BLaER1 (cell line): ENCODE measurements around the gene PSORS1C2.

Experiments
- H3K27ac ChIP-seq: shearing (Covaris generic); formaldehyde crosslinking; 2 replicates; pipeline ENCODE4 v1.8.1; 2022
- H3K27me3 ChIP-seq: shearing (Covaris generic); formaldehyde crosslinking; 2 replicates; pipeline ENCODE4 v1.8.1; 2022
- H3K36me3 ChIP-seq: shearing (Covaris generic); formaldehyde crosslinking; 2 replicates; pipeline ENCODE4 v1.8.1; 2022
- H3K4me1 ChIP-seq: shearing (Covaris generic); formaldehyde crosslinking; 2 replicates; pipeline ENCODE4 v1.8.1; 2022
- H3K4me2 ChIP-seq: shearing (Covaris generic); formaldehyde crosslinking; 2 replicates; pipeline ENCODE4 v1.8.1; 2022
- H3K4me3 ChIP-seq: shearing (Covaris generic); formaldehyde crosslinking; 2 replicates; pipeline ENCODE4 v1.8.1; 2022
- H3K9ac ChIP-seq: shearing (Covaris generic); formaldehyde crosslinking; 2 replicates; pipeline ENCODE4 v1.8.1; 2022
- H3K9me3 ChIP-seq: shearing (Covaris generic); formaldehyde crosslinking; 2 replicates; pipeline ENCODE4 v1.8.1; 2022
- H4K20me1 ChIP-seq: shearing (Covaris generic); formaldehyde crosslinking; 2 replicates; pipeline ENCODE4 v1.8.1; 2022
- Cebpa-rat ChIP-seq: shearing (Covaris generic); IDR thresholded peaks from 2 replicates; pipeline ENCODE4 v1.8.1; 2022

The PSORS1C2 gene

GRCh38 chr6:31158140-31158862 is 19.4 kb upstream of the PSORS1C2 start, which contains the start of gene TCF19:
Gene TCF19 (plus strand): TSS chr6:31158589. CDS start chr6:31159470, 881 bp downstream.
- Histone ChIP-seq H3K9ac (peak within 1 kb of the TSS; percentile 80), H3K4me3 (peak within 1 kb of the TSS; percentile 78), H3K36me3 (peaks cover 54% of the 10 kb centered on the region), H3K4me1 (peaks cover 36% of the 10 kb centered on the region), H4K20me1 (no peaks in the 10 kb centered on the region), H3K4me2 (peak within 1 kb of the TSS; percentile 96), H3K27ac (peak within 1 kb of the TSS; percentile 76), H3K27me3 (no peaks in the 10 kb centered on the region), H3K9me3 (no peaks in the 10 kb centered on the region)
- TF ChIP-seq Cebpa-rat: no peak

- TF ChIP-seq Cebpa-rat: no peak
- Histone ChIP-seq H3K4me2 (peak within 1 kb of the TSS; percentile 96), H3K36me3 (peaks cover 47% of the 10 kb centered on the region), H3K9ac (peak within 1 kb of the TSS; percentile 80), H3K27ac (peak within 1 kb of the TSS; percentile 76), H3K9me3 (no peaks in the 10 kb centered on the region), H3K4me3 (peak within 1 kb of the TSS; percentile 78), H4K20me1 (no peaks in the 10 kb centered on the region), H3K4me1 (peaks cover 41% of the 10 kb centered on the region), H3K27me3 (no peaks in the 10 kb centered on the region)
Measured at GRCh38 chr6:31157513-31158139, 18.8 kb upstream of the PSORS1C2 start, which contains the start of gene CCHCR1. Gene CCHCR1 (minus strand): TSS chr6:31157802. CDS start chr6:31157600, 202 bp downstream.

GRCh38 chr6:31156641-31157040 is 17.8 kb upstream of the PSORS1C2 start:
- H4K20me1 ChIP-seq: no peaks in the 10 kb centered on the region
- peak overlapping the region; percentile 80; the same call in 1 of the 2 replicates for H3K9ac ChIP-seq
- no peak overlapping the region for H3K4me3 ChIP-seq
- no peak for TF ChIP-seq Cebpa-rat
- peak overlapping the region; percentile 95 for H3K4me2 ChIP-seq
- peaks cover 37% of the 10 kb centered on the region for H3K36me3 ChIP-seq
- no peaks in the 10 kb centered on the region for H3K9me3 ChIP-seq
- H3K27me3 ChIP-seq: no peaks in the 10 kb centered on the region
- H3K27ac ChIP-seq: no peak overlapping the region
- peaks cover 46% of the 10 kb centered on the region for H3K4me1 ChIP-seq

- Histone ChIP-seq H3K27ac (no peak overlapping the region), H3K36me3 (peaks cover 49% of the 10 kb centered on the region), H3K4me3 (no peak overlapping the region), H3K27me3 (no peaks in the 10 kb centered on the region), H3K9ac (no peak overlapping the region), H3K9me3 (no peaks in the 10 kb centered on the region), H4K20me1 (no peaks in the 10 kb centered on the region), H3K4me2 (no peak overlapping the region), H3K4me1 (peaks cover 30% of the 10 kb centered on the region)
- TF ChIP-seq Cebpa-rat: no peak
Measured at GRCh38 chr6:31154436-31154835, 15.6 kb upstream of the PSORS1C2 start.

- no peak for TF ChIP-seq Cebpa-rat
- H3K27ac ChIP-seq: peak overlapping the region; percentile 9; the same call in 1 of the 2 replicates
- no peaks in the 10 kb centered on the region for H3K9me3 ChIP-seq
- H3K27me3 ChIP-seq: no peaks in the 10 kb centered on the region
- H3K4me3 ChIP-seq: no peak overlapping the region
- peaks cover 57% of the 10 kb centered on the region for H3K36me3 ChIP-seq
- H3K4me1 ChIP-seq: peaks cover 24% of the 10 kb centered on the region
- no peak overlapping the region for H3K4me2 ChIP-seq
- no peaks in the 10 kb centered on the region for H4K20me1 ChIP-seq
- no peak overlapping the region for H3K9ac ChIP-seq
Measured at GRCh38 chr6:31152781-31153180, 13.9 kb upstream of the PSORS1C2 start.

- Histone ChIP-seq H3K9me3 (no peaks in the 10 kb centered on the region), H3K27ac (no peak overlapping the region), H3K4me3 (no peak overlapping the region), H3K4me2 (no peak overlapping the region), H3K9ac (no peak overlapping the region), H3K4me1 (peaks cover 10% of the 10 kb centered on the region), H3K36me3 (peaks cover 59% of the 10 kb centered on the region), H4K20me1 (no peaks in the 10 kb centered on the region), H3K27me3 (no peaks in the 10 kb centered on the region)
- no peak for TF ChIP-seq Cebpa-rat
Measured at GRCh38 chr6:31149827-31150447, 11.1 kb upstream of the PSORS1C2 start.

GRCh38 chr6:31145386-31145785 is 6.5 kb upstream of the PSORS1C2 start:
- Histone ChIP-seq H3K9me3 (no peaks in the 10 kb centered on the region), H3K27ac (no peak overlapping the region), H3K36me3 (peaks cover 67% of the 10 kb centered on the region), H3K27me3 (no peaks in the 10 kb centered on the region), H3K9ac (no peak overlapping the region), H3K4me1 (no peaks in the 10 kb centered on the region), H3K4me2 (no peak overlapping the region), H3K4me3 (no peak overlapping the region), H4K20me1 (no peaks in the 10 kb centered on the region)
- no peak for TF ChIP-seq Cebpa-rat

GRCh38 chr6:31144970-31145340 is 6.1 kb upstream of the PSORS1C2 start:
- Histone ChIP-seq H3K9me3 (no peaks in the 10 kb centered on the region), H3K36me3 (peaks cover 62% of the 10 kb centered on the region), H4K20me1 (no peaks in the 10 kb centered on the region), H3K4me3 (no peak overlapping the region), H3K4me1 (no peaks in the 10 kb centered on the region), H3K27me3 (no peaks in the 10 kb centered on the region), H3K9ac (no peak overlapping the region), H3K27ac (no peak overlapping the region), H3K4me2 (no peak overlapping the region)
- no peak for TF ChIP-seq Cebpa-rat

GRCh38 chr6:31144296-31144969 is 5.6 kb upstream of the PSORS1C2 start:
- Histone ChIP-seq H3K9me3 (no peaks in the 10 kb centered on the region), H3K27me3 (no peaks in the 10 kb centered on the region), H3K9ac (no peak overlapping the region), H3K27ac (no peak overlapping the region), H3K36me3 (peaks cover 57% of the 10 kb centered on the region), H3K4me1 (no peaks in the 10 kb centered on the region), H3K4me3 (no peak overlapping the region), H3K4me2 (no peak overlapping the region), H4K20me1 (no peaks in the 10 kb centered on the region)
- TF ChIP-seq Cebpa-rat: no peak
